ENCODE data around the gene MED7.
A peak's percentile ranks its signal among the peaks of the same experiment; 100 is the strongest.

The MED7 gene

DNA sequence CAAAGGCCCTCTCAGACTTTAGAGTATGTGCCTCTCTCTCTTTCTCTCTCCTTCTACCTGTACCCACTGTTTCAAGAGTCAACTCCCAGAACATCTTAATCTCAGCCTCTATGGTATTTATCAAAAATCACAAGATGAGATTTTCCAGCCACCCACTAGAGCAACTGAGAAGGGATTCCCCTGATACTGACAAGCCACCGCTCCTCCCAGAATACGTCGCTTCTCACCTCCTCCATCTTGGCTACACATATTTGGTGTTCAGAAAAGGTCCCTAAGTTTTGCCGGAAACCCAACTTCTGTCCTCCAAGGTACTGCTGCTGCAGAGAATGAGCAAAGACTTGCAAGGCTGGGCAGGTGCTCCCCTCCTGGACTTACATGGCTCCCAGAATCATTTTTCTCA is 17.3 kb upstream of the MED7 start:
- TF ChIP-seq, protein P1, sequence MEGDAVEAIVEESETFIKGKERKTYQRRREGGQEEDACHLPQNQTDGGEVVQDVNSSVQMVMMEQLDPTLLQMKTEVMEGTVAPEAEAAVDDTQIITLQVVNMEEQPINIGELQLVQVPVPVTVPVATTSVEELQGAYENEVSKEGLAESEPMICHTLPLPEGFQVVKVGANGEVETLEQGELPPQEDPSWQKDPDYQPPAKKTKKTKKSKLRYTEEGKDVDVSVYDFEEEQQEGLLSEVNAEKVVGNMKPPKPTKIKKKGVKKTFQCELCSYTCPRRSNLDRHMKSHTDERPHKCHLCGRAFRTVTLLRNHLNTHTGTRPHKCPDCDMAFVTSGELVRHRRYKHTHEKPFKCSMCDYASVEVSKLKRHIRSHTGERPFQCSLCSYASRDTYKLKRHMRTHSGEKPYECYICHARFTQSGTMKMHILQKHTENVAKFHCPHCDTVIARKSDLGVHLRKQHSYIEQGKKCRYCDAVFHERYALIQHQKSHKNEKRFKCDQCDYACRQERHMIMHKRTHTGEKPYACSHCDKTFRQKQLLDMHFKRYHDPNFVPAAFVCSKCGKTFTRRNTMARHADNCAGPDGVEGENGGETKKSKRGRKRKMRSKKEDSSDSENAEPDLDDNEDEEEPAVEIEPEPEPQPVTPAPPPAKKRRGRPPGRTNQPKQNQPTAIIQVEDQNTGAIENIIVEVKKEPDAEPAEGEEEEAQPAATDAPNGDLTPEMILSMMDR (IDR thresholded peaks at IDR 0.05; ENCODE audit: low read depth, low read length), result no peak
- DNase-seq (ENCODE audit: extremely low read depth, low read depth), result no peak

DNA sequence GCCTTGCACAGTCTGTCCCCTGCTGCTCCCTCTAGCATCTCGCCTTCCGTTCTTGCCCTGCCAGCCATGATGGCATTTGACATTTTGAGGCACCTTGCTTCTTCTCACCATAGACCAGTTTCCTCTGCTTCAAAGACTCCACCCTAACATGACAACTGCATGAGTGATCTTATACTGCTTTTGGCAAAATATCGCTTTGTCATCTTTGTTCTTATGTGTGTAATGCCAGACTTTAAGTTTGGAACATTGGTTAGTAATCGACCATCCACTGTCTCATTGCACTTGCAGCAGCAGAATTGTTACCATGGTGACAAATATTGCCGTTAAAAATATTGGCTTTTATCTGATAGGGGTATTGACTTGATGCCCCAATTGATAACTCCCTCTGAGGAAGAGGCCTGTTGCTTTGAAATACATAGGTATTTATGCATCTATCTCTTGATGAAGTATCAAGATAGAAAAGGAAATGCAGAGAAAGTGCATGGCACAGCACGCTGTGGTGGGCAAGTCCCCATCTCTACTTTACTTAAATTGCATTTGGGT is 16.6 kb upstream of the MED7 start:
- TF ChIP-seq, protein P1 (IDR thresholded peaks at IDR 0.05; ENCODE audit: low read depth, low read length), result no peak
- no peak for DNase-seq (ENCODE audit: extremely low read depth, low read depth)

DNA sequence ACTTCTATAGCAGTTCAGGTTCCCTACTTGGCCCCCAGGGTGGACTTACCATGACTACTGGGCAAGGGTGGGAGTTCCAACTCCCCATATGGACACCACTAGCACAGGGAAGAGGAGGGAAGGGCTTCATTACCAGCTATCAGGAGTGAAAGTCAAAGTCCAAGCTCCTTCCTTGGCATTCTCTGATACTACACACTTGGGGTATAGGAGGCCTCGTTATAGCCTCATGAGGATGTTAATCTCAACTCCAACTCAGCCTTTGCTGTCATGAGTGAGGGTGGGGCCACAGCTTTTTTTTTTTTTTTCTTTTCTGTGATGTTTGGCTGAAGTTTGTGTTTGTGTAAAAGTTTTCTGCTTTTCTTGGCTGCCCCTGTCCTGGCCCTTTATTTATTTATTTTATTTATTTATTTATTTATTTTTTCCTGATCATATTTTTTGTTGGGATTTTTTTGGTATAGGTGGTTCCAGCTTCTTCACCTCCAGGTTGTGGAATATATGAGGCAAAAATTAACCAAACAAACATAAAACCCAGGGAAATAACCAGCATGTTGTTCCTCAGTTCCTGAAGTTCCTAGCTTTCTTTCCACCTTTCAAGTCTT is 14.7 kb upstream of the MED7 start:
- TF ChIP-seq, protein P1 (IDR thresholded peaks at IDR 0.05; ENCODE audit: low read depth, low read length), result no peak
- DNase-seq (ENCODE audit: extremely low read depth, low read depth), result no peak

DNA sequence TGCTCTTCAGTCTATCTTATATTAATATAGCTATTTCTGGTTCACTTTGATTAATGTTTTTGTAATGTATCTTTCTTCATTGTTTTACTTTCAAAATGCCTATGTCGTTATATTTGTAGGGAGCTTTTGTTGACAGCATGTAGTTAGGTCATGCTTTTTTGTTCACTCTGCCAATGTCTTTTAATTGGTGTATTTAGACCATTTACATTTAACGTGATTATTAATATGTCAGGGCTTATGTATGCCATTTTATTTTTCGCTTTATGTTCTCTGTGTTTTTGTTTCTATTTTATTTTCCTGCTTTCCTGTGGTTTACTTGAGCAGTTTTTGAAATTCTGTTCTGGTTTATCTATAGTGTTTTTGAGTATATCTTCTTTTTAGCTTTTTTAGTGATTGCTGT is 12.6 kb upstream of the MED7 start:
- TF ChIP-seq, protein P1 (IDR thresholded peaks at IDR 0.05; ENCODE audit: low read depth, low read length), result no peak
- no peak for DNase-seq (ENCODE audit: extremely low read depth, low read depth)

DNA sequence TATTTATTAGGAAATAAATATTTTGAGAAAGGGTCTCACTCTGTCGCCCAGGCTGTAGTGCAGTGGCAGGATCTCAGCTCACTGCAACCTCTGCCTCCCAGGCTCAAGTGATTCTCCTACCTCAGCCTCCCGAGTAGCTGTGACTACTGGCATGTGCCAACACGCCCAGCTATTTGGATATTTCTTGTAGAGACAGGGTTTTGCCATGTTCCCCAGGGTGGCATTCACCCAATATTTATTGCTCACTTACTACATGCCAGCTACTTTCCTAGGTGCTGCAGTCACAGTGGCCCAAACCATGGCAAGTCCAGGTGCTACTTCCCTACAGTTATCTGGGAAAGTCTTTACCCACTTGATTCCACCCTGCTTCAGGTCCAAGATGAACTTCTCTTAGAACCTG is 8.3 kb upstream of the MED7 start:
- TF ChIP-seq, protein P1 (IDR thresholded peaks at IDR 0.05; ENCODE audit: low read depth, low read length), result no peak

DNA sequence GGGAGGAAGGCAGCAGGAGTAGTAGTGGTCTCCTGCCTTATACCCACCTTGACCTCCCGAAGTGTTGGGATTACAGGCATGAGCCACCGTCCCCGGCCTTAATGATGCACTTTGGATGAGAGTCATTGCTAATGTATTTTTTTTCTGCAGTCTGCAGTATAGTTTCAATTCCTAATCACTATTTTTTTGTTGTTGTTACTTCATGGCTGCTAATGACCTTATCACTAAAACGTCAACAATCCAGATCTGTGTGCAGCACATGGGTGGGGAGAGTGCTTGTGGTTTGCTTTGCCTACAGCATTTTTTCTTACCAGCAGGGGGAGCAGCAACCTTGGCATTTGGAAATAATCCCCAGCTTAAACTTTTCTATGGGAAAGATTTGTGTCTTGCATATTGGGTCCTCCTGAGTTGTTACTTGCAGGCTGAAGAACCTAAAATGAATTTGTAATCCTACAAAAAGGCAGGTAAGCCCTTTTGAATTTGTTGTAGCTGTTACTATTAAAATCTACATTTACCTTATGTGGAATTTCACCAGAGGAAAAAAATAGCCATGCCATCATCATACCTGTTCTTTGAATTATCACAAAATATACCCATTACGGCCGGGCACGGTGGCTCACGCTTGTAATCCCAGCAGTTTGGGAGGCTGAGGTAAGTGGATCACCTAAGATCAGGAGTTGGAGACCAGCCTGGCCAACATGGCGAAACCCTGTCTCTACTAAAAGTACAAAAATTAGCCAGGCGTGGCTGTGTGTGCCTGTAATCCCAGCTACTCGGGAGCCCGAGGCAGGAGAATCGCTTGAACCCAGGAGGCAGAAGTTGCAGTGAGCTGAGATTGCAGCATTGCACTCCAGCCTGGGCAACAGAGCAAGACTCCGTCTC is 6.3 kb upstream of the MED7 start:
- peak; percentile 25 for DNase-seq (ENCODE audit: extremely low read depth, low read depth)
- TF ChIP-seq, protein P1 (IDR thresholded peaks at IDR 0.05; ENCODE audit: low read depth, low read length), result peak; percentile 94

More for the DNA sequence above, 8.3 kb upstream of the MED7 start:
- DNase-seq (ENCODE audit: extremely low read depth, low read depth), result no peak

Data from AG09319 (cell line).